Common myeloid progenitor, CD34-positive (primary cell): Measurements from ENCODE around the gene C12orf75.

ENCODE experiments used
- CTCF ChIA-PET: fragments of 350-600 bp; sonication (Branson Sonifier 250); formaldehyde crosslinking; loops from one replicate; lab custom pipeline; 2021; ENCODE audit warnings: antibody characterized with exemption; lab: Charles Lee
- POLR2A ChIA-PET: fragments of 350-600 bp; sonication (Branson Sonifier 250); formaldehyde crosslinking; loops from one replicate; lab custom pipeline; 2021; ENCODE audit warnings: antibody characterized with exemption; lab: Charles Lee
- DNase-seq, 3 donors: peaks; one replicate each; pipeline versions ENCODE4 v3.0.0 to v3.0.0-alpha.2; 2013
- H3K27ac ChIP-seq, 2 experiments: 1 replicate in 1 of 2; 2 replicates in 1 of 2; pipeline ENCODE4 v1.7.0; 2013; ENCODE audit warnings: inconsistent platforms in 2 of 2, low read length in 2 of 2, mild to moderate bottlenecking in 2 of 2, low read depth in 1 of 2, moderate library complexity in 1 of 2; ENCODE audit not compliant: severe bottlenecking in 2 of 2, insufficient read depth in 1 of 2, poor library complexity in 1 of 2
- H3K27me3 ChIP-seq, 5 experiments: replicated peaks in 2 of 5; 1 replicate in 3 of 5; 2 replicates in 2 of 5; pipeline versions ENCODE4 v1.6.1 to v1.7.0; 2013; ENCODE audit warnings: low read length in 4 of 5, mild to moderate bottlenecking in 2 of 5, moderate library complexity in 2 of 5, inconsistent platforms in 1 of 5; ENCODE audit not compliant: insufficient read depth in 5 of 5, control insufficient read depth in 4 of 5
- H3K36me3 ChIP-seq, 4 experiments: 1 replicate in 2 of 4; 2 replicates in 2 of 4; pipeline versions ENCODE4 v1.6.1 to v1.7.0; 2013; ENCODE audit warnings: low read length in 3 of 4, control low read depth in 1 of 4, mild to moderate bottlenecking in 1 of 4; ENCODE audit not compliant: control insufficient read depth in 4 of 4, insufficient read depth in 4 of 4
- H3K4me1 ChIP-seq, 4 experiments: 1 replicate in 3 of 4; 2 replicates in 1 of 4; pipeline versions ENCODE4 v1.6.1 to v1.7.1; 2013; ENCODE audit warnings: low read length in 3 of 4, mild to moderate bottlenecking in 3 of 4, control low read depth in 1 of 4, inconsistent platforms in 1 of 4, moderate library complexity in 1 of 4; ENCODE audit not compliant: control insufficient read depth in 4 of 4, insufficient read depth in 4 of 4; ENCODE audit errors: control extremely low read depth in 1 of 4
- H3K4me3 ChIP-seq, 7 experiments: 1 replicate in 4 of 7; 2 replicates in 3 of 7; pipeline versions ENCODE4 v1.5.1 to v1.7.0; 2013; ENCODE audit warnings: mild to moderate bottlenecking in 7 of 7, low read length in 6 of 7, moderate library complexity in 6 of 7, inconsistent platforms in 2 of 7, low read depth in 2 of 7, control low read depth in 1 of 7; ENCODE audit not compliant: insufficient read depth in 4 of 7, control insufficient read depth in 1 of 7; ENCODE audit errors: extremely low read depth in 1 of 7
- H3K9me3 ChIP-seq, 5 experiments: 1 replicate in 4 of 5; 2 replicates in 1 of 5; pipeline versions ENCODE4 v1.6.1 to v1.7.1; 2013; ENCODE audit warnings: low read length in 4 of 5, mild to moderate bottlenecking in 2 of 5, inconsistent platforms in 1 of 5, low read depth in 1 of 5, moderate library complexity in 1 of 5; ENCODE audit not compliant: control insufficient read depth in 4 of 5, insufficient read depth in 2 of 5; ENCODE audit errors: control extremely low read depth in 1 of 5
- WGBS: methylation state at CpG from one replicate; pipeline ENCODE4 v1.1.5; 2013; ENCODE audit not compliant: insufficient coverage; 5-methylcytosine and 5-hydroxymethylcytosine counted together

The C12orf75 gene

GRCh38 chr12:105317942-105318621 lies 12.4 kb upstream of the C12orf75 start:
- WGBS: 100% methylated on average over 3 of the region's 3 CpGs
- no peaks in the 10 kb centered on the region for H3K4me1 ChIP-seq
- DNase-seq: no peak
- H3K36me3 ChIP-seq: no peaks in the 10 kb centered on the region
- H3K27me3 ChIP-seq: no peaks in the 10 kb centered on the region
- H3K9me3 ChIP-seq: peaks cover 0 to 13% (median 7%) of the 10 kb centered on the region in 5 experiments
- ChIA-PET CTCF (no interaction called here), POLR2A (no interaction called here)
- no peak overlapping the region for H3K4me3 ChIP-seq
- no peak overlapping the region for H3K27ac ChIP-seq

- H3K4me1 ChIP-seq: no peaks in the 10 kb centered on the region
- H3K36me3 ChIP-seq: no peaks in the 10 kb centered on the region
- ChIA-PET CTCF (interaction anchor here (1.0 to 2.5 kb wide), 2 partner anchors 13 to 66 kb away, joined by 5 to 9 read pairs; no protein-coding TSS in a partner anchor), POLR2A (no interaction called here)
- H3K27me3 ChIP-seq: no peaks in the 10 kb centered on the region
- peaks cover 0 to 9% (median 4%) of the 10 kb centered on the region in 5 experiments for H3K9me3 ChIP-seq
- no peak overlapping the region for H3K4me3 ChIP-seq
- WGBS: 100% methylated on average over 1 of the region's 2 CpGs
- no peak overlapping the region for H3K27ac ChIP-seq
- no peak for DNase-seq
Measured at GRCh38 chr12:105318651-105319483, 11.6 kb upstream of the C12orf75 start.

- H3K36me3 ChIP-seq: no peaks in the 10 kb centered on the region
- peak in 2 of 3 donors; percentile 15 to 24 for DNase-seq
- H3K27me3 ChIP-seq: no peaks in the 10 kb centered on the region
- no peaks in the 10 kb centered on the region for H3K4me1 ChIP-seq
- CTCF ChIA-PET: interaction anchor here (1.0 to 2.5 kb wide), 4 partner anchors 10 to 65 kb away, joined by 3 to 9 read pairs (median 6); partner anchors contain the start of gene C12orf75
- H3K4me3 ChIP-seq: no peak overlapping the region
- POLR2A ChIA-PET: no interaction called here
- WGBS: 91% methylated on average over 7 of the region's 8 CpGs
- H3K27ac ChIP-seq: no peak overlapping the region
- peaks cover 0 to 4% (median 0%) of the 10 kb centered on the region in 5 experiments for H3K9me3 ChIP-seq
Measured at GRCh38 chr12:105319691-105320209, 10.7 kb upstream of the C12orf75 start.

- H3K4me1 ChIP-seq: no peaks in the 10 kb centered on the region
- no peak overlapping the region for H3K27ac ChIP-seq
- WGBS: no CpG with 5 or more reads among the region's 2 CpGs
- POLR2A ChIA-PET: no interaction called here
- H3K27me3 ChIP-seq: no peaks in the 10 kb centered on the region
- H3K9me3 ChIP-seq: no peaks in the 10 kb centered on the region
- no peak for DNase-seq
- CTCF ChIA-PET: interaction anchor here (0.6 to 2.5 kb wide), 4 partner anchors 9 to 63 kb away, joined by 3 to 9 read pairs (median 5); partner anchors contain the start of gene C12orf75
- no peak overlapping the region for H3K4me3 ChIP-seq
- H3K36me3 ChIP-seq: no peaks in the 10 kb centered on the region
Measured at GRCh38 chr12:105321125-105321524, 9.4 kb upstream of the C12orf75 start.

- H3K4me3 ChIP-seq: no peak overlapping the region
- no peak for DNase-seq
- no peaks in the 10 kb centered on the region for H3K9me3 ChIP-seq
- ChIA-PET CTCF (no interaction called here), POLR2A (no interaction called here)
- no peaks in the 10 kb centered on the region for H3K27me3 ChIP-seq
- WGBS: 100% methylated on average over 3 of the region's 4 CpGs
- peaks cover 0 to 7% (median 2%) of the 10 kb centered on the region in 4 experiments for H3K4me1 ChIP-seq
- H3K36me3 ChIP-seq: no peaks in the 10 kb centered on the region
- H3K27ac ChIP-seq: no peak overlapping the region
Measured at GRCh38 chr12:105322070-105322469, 8.4 kb upstream of the C12orf75 start.

GRCh38 chr12:105324704-105325103 lies 5.8 kb upstream of the C12orf75 start:
- POLR2A ChIA-PET: no interaction called here
- Histone ChIP-seq H3K36me3 (no peaks in the 10 kb centered on the region), H3K27me3 (no peaks in the 10 kb centered on the region), H3K9me3 (no peaks in the 10 kb centered on the region), H3K4me1 (peaks cover 0 to 25% (median 4%) of the 10 kb centered on the region in 4 experiments), H3K4me3 (no peak overlapping the region), H3K27ac (no peak overlapping the region)
- WGBS: 90% methylated on average over 2 of the region's 2 CpGs
- CTCF ChIA-PET: interaction anchor here (1.1 kb wide), 1 partner anchor 58 kb away, joined by 3 read pairs; no protein-coding TSS in a partner anchor
- no peak for DNase-seq
